ENCODE measurements around the gene HPCAL4.

GRCh38 chr1:39663559-39663958 lies 27.7 kb downstream of the HPCAL4 start:
- TF ChIP-seq RAD21 (CRISPR knock-in tag; conservative IDR thresholded peaks at IDR 0.05 in 1 of 2, IDR thresholded peaks at IDR 0.05 in 1 of 2) (no peak), NFE2 (IDR thresholded peaks at IDR 0.05; ENCODE audit: low read depth) (no peak), PTTG1 (tag; IDR thresholded peaks at IDR 0.05; ENCODE audit: low read depth) (no peak), HNRNPK (IDR thresholded peaks at IDR 0.05; ENCODE audit: low read depth, low read length, poor library complexity, severe bottlenecking) (no peak), CTCF (IDR thresholded peaks at IDR 0.05 in 2 of 3, conservative IDR thresholded peaks at IDR 0.05 in 1 of 3; ENCODE audit: insufficient read depth in 2 of 3, low read depth in 1 of 3, low read length in 3 of 3) (no peak), POLR2AphosphoS5 (IDR thresholded peaks at IDR 0.05; ENCODE audit: control insufficient read depth, insufficient read depth, low read depth, low read length) (no peak), ZBTB12 (CRISPR knock-in tag; IDR thresholded peaks at IDR 0.05) (no peak), STAG1 (CRISPR knock-in tag; IDR thresholded peaks at IDR 0.05; ENCODE audit: borderline replicate concordance) (0 out of 2 replicates have a peak, but pooled peaks have one; percentile 8), LEF1 (IDR thresholded peaks at IDR 0.05) (no peak), E2F5 (CRISPR knock-in tag; IDR thresholded peaks at IDR 0.05) (no peak)
